GM20000 (cell line): ENCODE measurements around the gene MADCAM1.

Experiments
- DNase-seq: peaks from one replicate; pipeline ENCODE4 v3.0.0; 2012; ENCODE audit warnings: low spot score
- TF ChIP-seq, protein P1 (sequence below): IDR thresholded peaks from 2 replicates; pipeline ENCODE4 v1.5.1; 2012; ENCODE audit warnings: mild to moderate bottlenecking, control low read depth; ENCODE audit errors: extremely low read depth, missing control alignments

The MADCAM1 gene

DNA sequence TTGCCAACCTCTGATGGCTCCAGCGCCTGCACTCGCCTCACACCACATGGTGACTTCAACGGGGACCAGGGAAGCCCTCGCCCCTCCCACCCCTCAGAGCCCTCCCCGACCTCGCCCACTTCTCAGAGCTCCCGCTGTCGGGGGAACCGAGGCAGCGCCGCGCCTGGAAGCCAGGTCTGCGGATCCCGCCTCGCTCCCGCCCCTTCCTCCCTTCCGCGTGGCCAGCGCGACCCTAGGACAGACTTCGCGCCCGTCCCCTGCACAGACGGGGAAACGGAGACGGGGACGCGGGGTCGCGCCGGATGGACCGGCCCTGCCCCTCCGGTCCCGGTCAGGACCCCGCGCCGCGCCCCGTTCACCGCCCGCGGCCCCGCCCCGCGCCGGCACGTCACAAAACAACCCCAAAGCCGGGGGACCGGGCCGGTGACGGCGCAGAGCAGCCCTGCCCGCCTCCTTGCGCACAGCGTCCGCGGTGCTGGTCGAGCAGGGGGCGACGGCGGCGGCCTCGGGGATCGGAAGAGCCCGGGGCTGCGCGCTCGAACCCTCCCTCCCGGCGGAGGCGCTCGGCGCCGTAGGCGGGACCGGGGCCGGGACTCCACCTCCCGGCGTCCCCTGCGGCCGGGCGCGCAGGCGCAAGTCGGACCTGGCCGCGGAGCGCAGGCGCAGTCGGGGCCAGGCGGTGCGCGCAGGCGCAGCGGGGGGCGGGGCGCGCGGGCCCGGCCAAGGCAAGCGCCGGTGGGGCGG, 34.9 kb downstream of the MADCAM1 start:
- DNase-seq = peak; percentile 100
- TF ChIP-seq, protein P1, sequence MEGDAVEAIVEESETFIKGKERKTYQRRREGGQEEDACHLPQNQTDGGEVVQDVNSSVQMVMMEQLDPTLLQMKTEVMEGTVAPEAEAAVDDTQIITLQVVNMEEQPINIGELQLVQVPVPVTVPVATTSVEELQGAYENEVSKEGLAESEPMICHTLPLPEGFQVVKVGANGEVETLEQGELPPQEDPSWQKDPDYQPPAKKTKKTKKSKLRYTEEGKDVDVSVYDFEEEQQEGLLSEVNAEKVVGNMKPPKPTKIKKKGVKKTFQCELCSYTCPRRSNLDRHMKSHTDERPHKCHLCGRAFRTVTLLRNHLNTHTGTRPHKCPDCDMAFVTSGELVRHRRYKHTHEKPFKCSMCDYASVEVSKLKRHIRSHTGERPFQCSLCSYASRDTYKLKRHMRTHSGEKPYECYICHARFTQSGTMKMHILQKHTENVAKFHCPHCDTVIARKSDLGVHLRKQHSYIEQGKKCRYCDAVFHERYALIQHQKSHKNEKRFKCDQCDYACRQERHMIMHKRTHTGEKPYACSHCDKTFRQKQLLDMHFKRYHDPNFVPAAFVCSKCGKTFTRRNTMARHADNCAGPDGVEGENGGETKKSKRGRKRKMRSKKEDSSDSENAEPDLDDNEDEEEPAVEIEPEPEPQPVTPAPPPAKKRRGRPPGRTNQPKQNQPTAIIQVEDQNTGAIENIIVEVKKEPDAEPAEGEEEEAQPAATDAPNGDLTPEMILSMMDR = no peak

- TF ChIP-seq, protein P1 = no peak
- DNase-seq = peak; percentile 69
Observed at GRCh38 chr19:531753-532560, 35.7 kb downstream of the MADCAM1 start, which contains the start of gene CDC34. TSS of gene CDC34 (plus strand) at chr19:531760. CDS start at chr19:531932, 172 bp downstream.

GRCh38 chr19:532561-533363, 36.5 kb downstream of the MADCAM1 start:
- peak; percentile 74 for DNase-seq

DNA sequence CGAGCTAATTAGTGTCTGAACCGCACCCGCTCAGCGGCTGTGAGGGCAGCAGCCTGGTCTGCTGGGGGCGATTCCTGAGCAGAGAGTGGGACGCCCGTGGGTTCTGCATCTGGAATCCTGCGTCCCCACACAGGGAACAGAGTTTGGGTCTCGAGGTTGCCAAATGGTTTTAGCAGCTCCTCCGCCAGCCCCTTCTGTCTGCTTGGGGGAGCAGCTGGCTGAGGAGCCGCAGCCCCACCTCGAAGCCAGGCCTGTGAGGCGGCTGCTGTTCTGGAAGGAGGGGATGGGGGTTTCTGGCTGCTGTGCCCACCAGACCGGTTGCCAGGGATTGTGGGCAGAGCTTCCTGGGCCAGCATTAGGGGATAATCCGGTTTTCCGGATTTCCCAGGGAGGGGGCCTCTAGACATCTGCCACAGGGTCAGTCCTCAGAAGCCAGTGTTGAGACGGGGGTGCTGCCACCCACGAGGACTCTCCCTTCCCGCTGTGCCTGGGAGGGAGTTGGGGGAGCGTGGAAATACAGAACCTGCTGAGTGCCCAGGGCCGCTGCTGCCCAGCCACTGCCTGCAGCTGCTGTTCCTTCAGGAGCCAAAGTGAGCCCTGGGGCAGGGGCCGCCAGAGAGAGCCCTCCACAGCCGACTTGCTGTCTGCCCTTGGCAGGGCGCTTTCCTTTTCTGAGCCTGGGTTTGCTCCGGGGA, 37.2 kb downstream of the MADCAM1 start:
- TF ChIP-seq, protein P1 = no peak
- DNase-seq = no peak

More at GRCh38 chr19:532561-533363, 36.5 kb downstream of the MADCAM1 start:
- TF ChIP-seq, protein P1 = peak; percentile 37

- no peak for DNase-seq
- TF ChIP-seq, protein P1 = no peak
Observed at GRCh38 chr19:534088-534487, 37.8 kb downstream of the MADCAM1 start.

- DNase-seq = no peak
- TF ChIP-seq, protein P1 = no peak
Observed at GRCh38 chr19:535017-535835, 38.9 kb downstream of the MADCAM1 start.
